ENCODE measurements around the gene ARHGEF12.

Gene ARHGEF12

GRCh38 chr11:120340529-120340928 is 4.3 kb downstream of the ARHGEF12 start:
- no peak for DNase-seq (ENCODE audit: low read depth in 1 of 2, low spot score in 1 of 2)

GRCh38 chr11:120342226-120342625 is 6.0 kb downstream of the ARHGEF12 start:
- DNase-seq (ENCODE audit: low read depth in 1 of 2, low spot score in 1 of 2): no peak

- no peak for DNase-seq (ENCODE audit: low read depth in 1 of 2, low spot score in 1 of 2)
Observed at GRCh38 chr11:120342678-120343077, 6.5 kb downstream of the ARHGEF12 start.

GRCh38 chr11:120343429-120343828 is 7.2 kb downstream of the ARHGEF12 start:
- DNase-seq (ENCODE audit: low read depth in 1 of 2, low spot score in 1 of 2): no peak

GRCh38 chr11:120344302-120345004 is 8.2 kb downstream of the ARHGEF12 start:
- no peak for DNase-seq (ENCODE audit: low read depth in 1 of 2, low spot score in 1 of 2)

GRCh38 chr11:120346233-120346632 is 10.0 kb downstream of the ARHGEF12 start:
- DNase-seq (ENCODE audit: low read depth in 1 of 2, low spot score in 1 of 2): no peak

- DNase-seq (ENCODE audit: low read depth in 1 of 2, low spot score in 1 of 2): no peak
Observed at GRCh38 chr11:120350637-120351036, 14.4 kb downstream of the ARHGEF12 start.

- DNase-seq (ENCODE audit: low read depth in 1 of 2, low spot score in 1 of 2): no peak
Observed at GRCh38 chr11:120352405-120352804, 16.2 kb downstream of the ARHGEF12 start.

- DNase-seq (ENCODE audit: low read depth in 1 of 2, low spot score in 1 of 2): no peak
Observed at GRCh38 chr11:120354068-120354467, 17.9 kb downstream of the ARHGEF12 start.

- no peak for DNase-seq (ENCODE audit: low read depth in 1 of 2, low spot score in 1 of 2)
Observed at GRCh38 chr11:120354779-120355178, 18.6 kb downstream of the ARHGEF12 start.

GRCh38 chr11:120357620-120358019 is 21.4 kb downstream of the ARHGEF12 start:
- no peak for DNase-seq (ENCODE audit: low read depth in 1 of 2, low spot score in 1 of 2)

GRCh38 chr11:120358729-120359128 is 22.5 kb downstream of the ARHGEF12 start:
- DNase-seq (ENCODE audit: low read depth in 1 of 2, low spot score in 1 of 2): no peak

GRCh38 chr11:120363436-120363835 is 27.2 kb downstream of the ARHGEF12 start:
- no peak for DNase-seq (ENCODE audit: low read depth in 1 of 2, low spot score in 1 of 2)

- DNase-seq (ENCODE audit: low read depth in 1 of 2, low spot score in 1 of 2): no peak
Observed at GRCh38 chr11:120365512-120365911, 29.3 kb downstream of the ARHGEF12 start.

GRCh38 chr11:120372296-120372695 is 36.1 kb downstream of the ARHGEF12 start:
- DNase-seq (ENCODE audit: low read depth in 1 of 2, low spot score in 1 of 2): no peak

- no peak for DNase-seq (ENCODE audit: low read depth in 1 of 2, low spot score in 1 of 2)
Observed at GRCh38 chr11:120375076-120375475, 38.9 kb downstream of the ARHGEF12 start.

GRCh38 chr11:120376547-120377182 is 40.5 kb downstream of the ARHGEF12 start:
- DNase-seq (ENCODE audit: low read depth in 1 of 2, low spot score in 1 of 2): no peak

- no peak for DNase-seq (ENCODE audit: low read depth in 1 of 2, low spot score in 1 of 2)
Observed at GRCh38 chr11:120378474-120378873, 42.3 kb downstream of the ARHGEF12 start.

- no peak for DNase-seq (ENCODE audit: low read depth in 1 of 2, low spot score in 1 of 2)
Observed at GRCh38 chr11:120381401-120381800, 45.2 kb downstream of the ARHGEF12 start.

- no peak for DNase-seq (ENCODE audit: low read depth in 1 of 2, low spot score in 1 of 2)
Observed at GRCh38 chr11:120383518-120384155, 47.4 kb downstream of the ARHGEF12 start.

GRCh38 chr11:120384476-120384875 is 48.3 kb downstream of the ARHGEF12 start:
- DNase-seq (ENCODE audit: low read depth in 1 of 2, low spot score in 1 of 2): no peak

- no peak for DNase-seq (ENCODE audit: low read depth in 1 of 2, low spot score in 1 of 2)
Observed at GRCh38 chr11:120385110-120385509, 48.9 kb downstream of the ARHGEF12 start.
